Activated naive CD4-positive, alpha-beta T cell treated with anti-CD3 and anti-CD28 coated beads, Interleukin-2, amount 50 U/mL, for 16 hours (primary cell): ENCODE data around the gene DNMT3A.

ENCODE experiments used
- DNase-seq: peaks from one replicate; pipeline ENCODE4 v3.0.0-alpha.2; 2020

DNMT3A gene

DNA sequence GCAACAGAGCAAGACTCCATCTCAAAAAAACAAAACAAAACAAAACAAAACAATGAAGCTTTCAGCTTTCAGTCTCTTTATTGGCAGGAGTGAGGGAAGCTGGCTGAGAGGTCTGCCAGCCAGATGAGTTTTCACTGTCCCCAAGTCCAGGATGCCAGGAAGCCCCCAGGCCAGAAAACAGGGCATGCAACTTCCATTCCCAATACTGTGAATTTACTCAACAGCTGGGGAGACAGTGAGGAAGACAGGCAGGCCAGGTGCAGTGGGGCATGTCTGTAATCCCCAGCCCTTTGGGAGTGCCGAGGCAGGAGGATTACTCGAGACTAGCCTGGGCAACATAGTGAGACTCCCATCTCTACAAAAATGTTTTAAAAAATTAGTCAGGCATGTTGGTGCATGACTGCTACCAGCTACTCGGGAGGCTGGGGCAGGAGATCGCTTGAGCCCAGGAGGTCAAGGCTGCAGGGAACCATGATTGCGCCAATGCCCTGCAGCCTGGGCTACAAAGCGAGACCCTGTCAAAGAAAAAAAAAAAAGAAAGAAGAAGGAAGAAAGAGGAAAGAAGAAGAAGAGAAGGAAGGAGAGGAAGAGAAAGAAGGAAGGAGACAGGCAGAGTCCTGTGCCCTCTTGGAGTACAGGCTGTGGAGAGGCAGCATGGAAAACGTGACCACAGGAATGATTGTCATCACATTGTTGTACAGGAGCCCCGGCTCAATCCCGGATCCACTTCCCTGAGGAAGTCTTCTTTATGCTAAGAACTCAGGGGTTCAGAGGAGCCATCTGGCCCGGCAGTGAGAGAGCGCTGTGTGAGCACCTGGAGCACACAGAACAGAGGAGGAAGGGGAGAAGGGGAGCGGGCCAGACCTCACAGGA is 144.2 kb downstream of the DNMT3A start:
- no peak for DNase-seq

DNA sequence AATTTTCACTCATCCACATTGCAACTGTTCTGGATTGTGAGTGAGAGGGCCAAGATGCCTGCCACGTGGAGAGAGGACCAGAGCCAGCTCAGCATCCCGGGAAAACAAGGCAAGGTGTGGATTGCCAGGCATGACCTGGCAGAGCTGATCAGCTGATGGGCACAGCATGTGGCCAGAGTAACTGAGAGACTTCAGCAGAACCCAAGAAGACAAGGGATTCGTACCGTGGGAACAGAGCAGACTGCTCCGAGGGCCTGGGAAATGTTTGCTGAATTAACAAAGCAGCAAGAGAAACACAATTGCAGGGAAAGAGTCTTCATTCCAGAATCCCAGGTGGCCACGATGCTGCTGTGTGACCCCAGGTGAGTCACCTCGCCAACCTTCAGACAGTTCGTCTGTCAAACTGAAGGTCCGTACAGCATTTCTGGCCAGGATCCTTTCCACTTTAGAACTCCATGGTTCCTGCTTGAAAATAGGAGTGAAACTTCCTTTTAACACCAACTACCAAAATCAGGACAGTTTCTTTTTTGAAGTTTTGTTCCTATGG is 147.1 kb downstream of the DNMT3A start:
- no peak for DNase-seq

DNA sequence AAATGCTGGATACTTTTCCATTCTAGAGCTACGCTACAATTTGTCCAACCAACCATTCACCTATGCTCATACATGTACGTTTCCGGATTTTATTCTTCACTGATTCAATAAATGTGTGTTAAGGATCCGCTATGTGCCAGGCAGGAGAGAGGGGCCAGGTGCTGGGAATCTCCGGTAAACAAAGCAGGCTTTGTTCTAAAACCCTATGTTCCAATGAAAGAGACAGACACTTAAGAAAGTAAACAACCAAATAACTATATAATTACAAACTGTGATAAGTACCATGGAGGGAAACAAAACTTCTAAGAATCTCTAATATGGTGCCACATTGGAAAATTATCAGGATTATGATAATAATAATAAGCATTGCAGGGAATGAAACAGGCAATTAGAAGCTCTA is 151.2 kb downstream of the DNMT3A start:
- DNase-seq = no peak

DNA sequence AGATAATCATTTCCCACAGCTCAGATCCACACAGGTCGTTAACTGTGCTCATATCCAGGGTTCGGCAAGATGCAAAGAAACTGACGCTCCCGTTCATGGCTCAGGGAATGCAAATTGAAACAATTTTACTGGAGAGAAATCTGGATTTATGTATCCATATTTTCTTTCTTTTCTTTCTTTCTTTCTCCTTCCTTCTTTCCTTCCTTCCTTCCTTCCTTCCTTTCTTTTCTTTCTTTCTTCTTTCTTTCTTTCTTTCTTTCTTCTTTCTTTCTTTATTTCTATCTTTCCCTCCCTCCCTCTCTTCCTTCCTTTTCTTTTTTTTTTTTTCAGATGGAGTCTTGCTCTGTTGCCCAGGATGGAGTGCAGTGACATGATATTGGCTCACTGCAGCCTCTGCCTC is 153.3 kb downstream of the DNMT3A start:
- no peak for DNase-seq

DNA sequence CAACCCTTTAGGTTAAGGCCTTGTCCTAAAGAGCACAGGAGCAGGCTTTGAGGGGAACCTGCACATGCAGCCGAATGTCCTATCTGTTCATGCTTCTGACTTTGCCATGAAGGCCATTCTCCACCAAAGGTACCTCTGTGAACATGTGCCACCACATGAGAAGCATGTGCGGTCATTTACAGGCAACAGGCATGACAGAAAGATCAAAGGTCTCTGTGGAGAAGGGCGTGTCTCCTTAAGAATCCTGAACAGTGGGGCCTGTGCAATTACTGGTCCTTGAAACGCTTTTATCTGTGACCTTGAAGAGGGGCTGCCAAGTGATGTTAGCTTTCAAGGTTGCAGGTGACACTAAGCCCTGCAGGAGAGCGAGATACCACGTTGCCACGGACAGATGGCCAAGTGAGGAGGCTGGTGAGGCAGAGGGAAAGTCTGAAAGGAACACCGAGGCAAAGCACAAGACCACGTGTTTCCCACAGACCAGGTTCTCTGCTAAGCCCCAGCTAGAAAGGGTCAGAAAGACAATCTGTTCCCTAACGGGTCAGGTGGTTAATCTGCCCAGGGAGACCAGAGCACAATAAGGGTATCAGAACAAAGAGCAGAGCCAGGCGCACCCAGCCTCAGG is 153.9 kb downstream of the DNMT3A start:
- no peak for DNase-seq

DNA sequence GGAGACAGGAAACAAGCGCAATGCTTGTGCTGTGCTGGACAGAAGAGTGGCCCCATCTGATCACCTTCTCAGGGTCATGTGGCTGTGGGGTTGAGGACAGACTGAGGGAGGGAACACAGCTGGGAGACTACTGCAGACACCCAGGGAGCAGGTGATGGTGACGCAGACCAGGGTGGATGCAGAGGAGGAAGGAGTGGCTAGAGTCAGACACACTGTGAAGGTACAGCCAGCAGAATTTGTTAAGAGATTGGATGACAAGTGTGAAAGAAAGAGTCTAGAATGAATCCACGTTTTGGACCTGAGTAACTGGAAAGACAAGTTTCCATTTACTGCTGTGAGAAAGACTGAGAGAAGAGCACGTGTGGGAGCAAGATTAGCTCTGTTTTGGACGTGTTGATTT is 157.5 kb downstream of the DNMT3A start:
- no peak for DNase-seq

DNA sequence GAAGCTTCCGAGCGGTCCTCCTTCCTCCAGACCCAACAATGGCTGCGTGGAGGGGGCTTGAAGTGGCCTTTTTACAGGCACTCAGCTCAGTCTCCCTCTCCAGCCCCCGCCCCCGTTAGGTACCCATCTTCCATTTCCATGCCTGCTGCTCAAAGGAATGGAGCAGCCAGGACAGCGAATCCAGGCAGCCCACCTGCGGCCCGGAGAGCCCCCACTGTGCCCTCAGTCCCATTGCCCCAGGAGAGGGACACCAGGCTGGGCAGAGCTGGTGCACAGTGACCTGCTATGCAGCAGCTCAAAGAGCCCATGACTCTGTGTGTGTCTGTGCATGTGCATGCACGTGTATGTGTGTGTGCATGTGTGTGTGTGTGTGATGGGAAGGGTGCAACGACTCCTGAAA is 162.7 kb downstream of the DNMT3A start:
- no peak for DNase-seq
